Progenitor cell of endocrine pancreas (in vitro differentiated cells): ENCODE results near the gene ADIPOR1. TPM values are rescaled to one million over a fixed set of nuclear protein-coding genes. Genes with fewer than 3 reads are reported as not detected.
A peak's percentile ranks its signal among the peaks of the same experiment; 100 is the strongest.

ENCODE experiments used
- DNase-seq: peaks from one replicate; pipeline ENCODE4 v3.0.0; 2021; ENCODE audit warnings: low spot score; ENCODE audit not compliant: unreplicated experiment
- H3K27ac Mint-ChIP-seq: 2 replicates; pipeline ENCODE4 v1.8.0; 2021; ENCODE audit warnings: mild to moderate bottlenecking, moderate library complexity, mixed read lengths
- H3K27me3 Mint-ChIP-seq: 2 replicates; pipeline ENCODE4 v1.8.0; 2021; ENCODE audit warnings: mixed read lengths
- H3K36me3 Mint-ChIP-seq: 2 replicates; pipeline ENCODE4 v1.8.0; 2022; ENCODE audit warnings: mixed read lengths; ENCODE audit not compliant: insufficient read depth
- H3K4me1 Mint-ChIP-seq: 2 replicates; pipeline ENCODE4 v1.8.0; 2021; ENCODE audit warnings: low read depth, mixed read lengths
- H3K4me3 Mint-ChIP-seq: 2 replicates; pipeline ENCODE4 v1.8.0; 2021; ENCODE audit warnings: low read depth, mild to moderate bottlenecking, moderate library complexity, mixed read lengths
- H3K9me3 Mint-ChIP-seq: 2 replicates; pipeline ENCODE4 v1.8.0; 2021; ENCODE audit warnings: low read depth, mixed read lengths
- total RNA-seq: library from RNA; stranded (reverse); gene quantifications from 2 replicates; pipeline ENCODE4 v1.2.1, GENCODE V29; 2021
- TF ChIP-seq, protein P1 (sequence below): fragments of 200-600 bp; sonication (generic); IDR thresholded peaks from one replicate; pipeline ENCODE4 v1.5.0; 2021; ENCODE audit warnings: antibody characterized with exemption, mild to moderate bottlenecking; ENCODE audit not compliant: unreplicated experiment

ADIPOR1 gene
- total RNA-seq, 1 donor from 2014 or later, result 45.7 TPM

DNA sequence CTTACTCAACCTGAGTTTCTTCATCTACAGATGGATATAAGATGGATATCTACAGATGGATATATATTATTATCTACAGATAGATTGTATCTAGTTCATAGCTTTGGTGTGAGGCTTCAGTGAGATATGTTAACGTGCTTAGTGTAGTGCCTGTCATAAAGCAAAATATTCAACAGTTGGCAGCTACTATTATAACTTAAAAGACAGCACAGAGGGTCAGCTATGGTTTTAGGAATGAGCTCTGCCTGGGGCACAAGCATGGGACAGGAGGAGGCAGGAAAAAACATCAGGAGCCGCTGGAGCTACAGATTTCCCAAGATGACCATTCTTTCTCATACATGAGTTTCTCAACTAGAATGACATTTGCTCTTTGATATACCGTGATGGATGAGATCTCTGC lies 10.2 kb upstream of the ADIPOR1 start:
- Mint-ChIP-seq H3K36me3 (peaks cover 2% of the 10 kb centered on the region), H3K4me1 (peaks cover 14% of the 10 kb centered on the region), H3K9me3 (no peaks in the 10 kb centered on the region), H3K27me3 (peaks cover 3% of the 10 kb centered on the region), H3K27ac (peak overlapping the region; percentile 43), H3K4me3 (peak overlapping the region; percentile 86)
- TF ChIP-seq, protein P1, sequence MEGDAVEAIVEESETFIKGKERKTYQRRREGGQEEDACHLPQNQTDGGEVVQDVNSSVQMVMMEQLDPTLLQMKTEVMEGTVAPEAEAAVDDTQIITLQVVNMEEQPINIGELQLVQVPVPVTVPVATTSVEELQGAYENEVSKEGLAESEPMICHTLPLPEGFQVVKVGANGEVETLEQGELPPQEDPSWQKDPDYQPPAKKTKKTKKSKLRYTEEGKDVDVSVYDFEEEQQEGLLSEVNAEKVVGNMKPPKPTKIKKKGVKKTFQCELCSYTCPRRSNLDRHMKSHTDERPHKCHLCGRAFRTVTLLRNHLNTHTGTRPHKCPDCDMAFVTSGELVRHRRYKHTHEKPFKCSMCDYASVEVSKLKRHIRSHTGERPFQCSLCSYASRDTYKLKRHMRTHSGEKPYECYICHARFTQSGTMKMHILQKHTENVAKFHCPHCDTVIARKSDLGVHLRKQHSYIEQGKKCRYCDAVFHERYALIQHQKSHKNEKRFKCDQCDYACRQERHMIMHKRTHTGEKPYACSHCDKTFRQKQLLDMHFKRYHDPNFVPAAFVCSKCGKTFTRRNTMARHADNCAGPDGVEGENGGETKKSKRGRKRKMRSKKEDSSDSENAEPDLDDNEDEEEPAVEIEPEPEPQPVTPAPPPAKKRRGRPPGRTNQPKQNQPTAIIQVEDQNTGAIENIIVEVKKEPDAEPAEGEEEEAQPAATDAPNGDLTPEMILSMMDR, result no peak
- DNase-seq, result no peak

DNA sequence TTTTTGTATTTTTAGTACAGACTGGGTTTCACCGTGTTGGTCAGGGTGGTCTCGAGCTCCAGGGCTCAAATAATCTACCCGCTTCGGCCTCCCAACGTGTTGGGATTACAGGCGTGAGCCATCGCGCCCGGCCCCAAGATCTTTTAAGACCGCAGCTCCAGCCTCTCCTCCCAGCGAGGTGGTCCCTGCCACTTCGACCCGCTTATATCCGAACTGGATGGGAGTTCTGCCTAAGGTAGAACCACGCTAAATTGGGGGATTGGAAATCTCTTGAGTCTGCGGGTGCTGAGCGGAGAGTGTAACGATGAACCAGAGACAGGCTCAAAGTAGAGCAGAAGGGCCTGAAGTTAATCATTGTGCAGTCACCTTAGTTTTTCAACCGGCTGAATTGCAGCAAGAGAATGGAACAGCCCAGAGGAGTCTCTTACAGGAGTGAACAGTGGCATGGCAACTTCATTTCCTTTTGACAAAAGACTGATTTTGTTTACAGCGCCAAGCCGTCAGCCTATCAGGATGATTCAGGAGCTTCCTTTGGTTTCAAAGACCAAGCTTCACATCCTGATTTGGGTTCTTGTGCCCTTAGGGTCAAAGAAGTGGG lies 9.7 kb upstream of the ADIPOR1 start:
- Mint-ChIP-seq H3K36me3 (peaks cover 5% of the 10 kb centered on the region), H3K4me1 (peaks cover 14% of the 10 kb centered on the region), H3K27me3 (peaks cover 3% of the 10 kb centered on the region), H3K27ac (peak overlapping the region; percentile 95), H3K9me3 (no peaks in the 10 kb centered on the region), H3K4me3 (peak overlapping the region; percentile 86)
- TF ChIP-seq, protein P1, result no peak
- DNase-seq, result no peak

GRCh38 chr1:202966006-202966898 lies 8.1 kb upstream of the ADIPOR1 start:
- Mint-ChIP-seq H3K36me3 (peaks cover 6% of the 10 kb centered on the region), H3K27ac (peak overlapping the region; percentile 37), H3K27me3 (no peaks in the 10 kb centered on the region), H3K9me3 (no peaks in the 10 kb centered on the region), H3K4me1 (peaks cover 14% of the 10 kb centered on the region), H3K4me3 (peak overlapping the region; percentile 71)
- TF ChIP-seq, protein P1, result no peak
- DNase-seq, result no peak

- no peak for DNase-seq
- Mint-ChIP-seq H3K4me3 (peak overlapping the region; percentile 71), H3K27ac (no peak overlapping the region), H3K4me1 (peaks cover 14% of the 10 kb centered on the region), H3K27me3 (no peaks in the 10 kb centered on the region), H3K36me3 (peaks cover 6% of the 10 kb centered on the region), H3K9me3 (no peaks in the 10 kb centered on the region)
- TF ChIP-seq, protein P1, result no peak
These were observed 7.3 kb upstream of the ADIPOR1 start for GRCh38 chr1:202965422-202965821.

DNA sequence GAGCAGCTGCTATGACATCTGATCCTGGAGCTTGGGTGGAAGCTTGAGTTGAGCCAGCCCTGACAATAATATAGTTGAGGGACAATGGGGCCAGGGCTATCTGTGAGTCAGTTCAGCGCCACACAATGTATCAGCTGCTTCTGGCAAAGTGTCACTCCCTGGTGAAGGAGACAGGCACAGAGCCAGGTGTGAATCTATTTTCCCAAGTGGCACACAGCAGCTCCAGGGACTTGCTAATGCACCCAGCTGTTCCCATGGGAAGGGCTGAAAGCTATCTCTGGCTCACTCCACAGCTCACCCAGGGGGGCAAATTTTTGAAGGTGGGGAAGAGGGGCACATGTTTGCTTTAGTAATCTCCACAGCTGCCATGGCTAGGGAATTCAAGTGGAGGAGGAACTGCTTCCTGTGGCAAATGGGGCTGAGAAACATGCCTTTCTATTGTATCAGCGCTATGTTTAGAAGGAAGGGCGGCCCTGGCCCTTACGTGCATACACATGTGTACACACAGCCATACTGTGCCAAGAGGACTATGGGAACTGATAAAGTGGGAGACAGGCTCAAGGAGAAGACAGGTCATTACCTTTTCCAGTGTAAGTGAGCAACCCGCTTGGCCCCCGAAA lies 6.8 kb upstream of the ADIPOR1 start:
- Mint-ChIP-seq H3K36me3 (peaks cover 6% of the 10 kb centered on the region), H3K27me3 (no peaks in the 10 kb centered on the region), H3K4me1 (peaks cover 14% of the 10 kb centered on the region), H3K9me3 (no peaks in the 10 kb centered on the region), H3K27ac (no peak overlapping the region), H3K4me3 (peak overlapping the region; percentile 71)
- no peak for DNase-seq
- TF ChIP-seq, protein P1, result no peak
